ENCODE data around the gene KCNN3.
"Not testable (repeated sequence)": the region's sequence is repeated elsewhere in the genome, so short reads cannot be mapped to it uniquely, and the experiment has no call there.

KCNN3 gene

DNA sequence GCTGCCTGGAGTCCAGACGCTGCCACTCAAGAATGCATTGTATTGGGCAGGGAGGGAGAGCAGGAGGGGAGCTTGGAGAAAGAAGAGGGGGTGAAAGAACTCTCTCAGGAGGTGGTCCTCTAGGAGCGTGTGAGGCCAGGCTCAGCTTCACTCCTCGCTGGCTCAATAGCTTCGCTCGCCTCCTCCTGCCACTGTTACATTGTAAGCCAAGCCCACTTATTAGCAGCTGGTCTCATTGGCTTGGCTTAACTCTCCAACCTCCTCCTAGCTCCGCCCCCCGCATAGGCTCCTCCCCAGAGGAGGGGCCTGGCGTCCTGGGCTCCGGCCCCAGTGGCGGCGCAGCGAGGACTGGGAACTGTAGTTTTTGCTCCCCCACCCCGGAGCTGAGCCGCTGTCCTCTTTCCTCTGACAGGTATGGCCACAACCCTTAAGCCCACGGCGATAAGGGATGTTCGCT lies at the start of gene KCNN3:
Gene KCNN3, minus strand, starts transcription at position 167 of the 457 bp plus-strand sequence. CDS start 317 bp downstream, outside the sequence.
- no peak within 1 kb of the TSS for H3K27ac ChIP-seq (ENCODE audit: low read length)
- H3K27me3 ChIP-seq (ENCODE audit: control insufficient read depth, insufficient read depth, low read length), result peaks cover 35% of the 10 kb centered on the region
- peak within 1 kb of the TSS; percentile 44 for H3K9ac ChIP-seq (ENCODE audit: low read length)
- H3K36me3 ChIP-seq (ENCODE audit: control insufficient read depth, low read depth, low read length), result no peaks in the 10 kb centered on the region
- no peaks in the 10 kb centered on the region for H3K9me3 ChIP-seq (ENCODE audit: control insufficient read depth, low read depth, low read length)
- H3K4me3 ChIP-seq (ENCODE audit: low read length), result peak within 1 kb of the TSS; percentile 56
- H3K4me1 ChIP-seq (ENCODE audit: control insufficient read depth, low read depth, low read length), result peaks cover 47% of the 10 kb centered on the region

DNA sequence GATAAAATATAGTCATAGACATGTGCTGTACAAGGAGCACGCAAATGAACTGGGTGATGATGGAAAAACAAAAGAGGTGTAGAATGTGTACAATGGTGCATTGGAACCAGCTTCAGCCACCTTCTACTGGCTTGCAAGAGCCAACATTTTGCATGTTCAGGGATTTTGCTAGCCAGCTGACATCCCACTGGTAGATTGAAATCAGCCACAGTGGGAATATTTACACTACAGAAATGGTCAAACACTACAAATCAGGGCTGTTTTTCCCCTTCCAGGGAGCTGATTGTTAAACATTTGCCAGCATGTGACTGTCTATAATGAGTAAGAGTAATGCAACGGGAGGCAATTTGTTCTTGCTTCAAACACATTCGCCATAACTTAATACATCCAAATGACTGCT lies 43.2 kb upstream of the KCNN3 start:
- no peak overlapping the region for H3K4me3 ChIP-seq (ENCODE audit: low read length)
- H3K27me3 ChIP-seq (ENCODE audit: control insufficient read depth, insufficient read depth, low read length), result no peaks in the 10 kb centered on the region
- H3K9ac ChIP-seq (ENCODE audit: low read length), result no peak overlapping the region
- H3K27ac ChIP-seq (ENCODE audit: low read length), result no peak overlapping the region
- H3K9me3 ChIP-seq (ENCODE audit: control insufficient read depth, low read depth, low read length), result no peaks in the 10 kb centered on the region
- no peaks in the 10 kb centered on the region for H3K36me3 ChIP-seq (ENCODE audit: control insufficient read depth, low read depth, low read length)
- H3K4me1 ChIP-seq (ENCODE audit: control insufficient read depth, low read depth, low read length), result no peaks in the 10 kb centered on the region

DNA sequence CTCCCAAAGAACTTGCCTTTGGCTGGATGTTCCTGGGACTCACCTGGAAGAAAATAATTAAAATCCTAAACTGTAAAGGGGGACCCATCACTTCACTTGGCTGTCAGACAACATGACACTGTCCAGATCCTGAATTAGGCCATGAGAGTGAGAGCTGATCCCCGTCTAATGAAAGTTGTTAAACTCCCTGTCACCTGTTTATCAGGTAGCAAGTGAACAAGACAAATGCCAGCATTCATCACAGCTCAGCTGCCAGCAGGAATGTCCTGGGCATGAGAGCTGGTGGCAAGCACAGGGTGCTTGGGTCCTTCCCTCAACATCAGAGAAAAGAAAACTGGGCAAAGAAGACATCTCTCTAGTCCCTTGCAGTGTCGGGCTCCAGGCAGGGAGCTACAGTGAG lies 42.7 kb upstream of the KCNN3 start:
- H3K4me1 ChIP-seq (ENCODE audit: control insufficient read depth, low read depth, low read length), result no peaks in the 10 kb centered on the region
- H3K4me3 ChIP-seq (ENCODE audit: low read length), result no peak overlapping the region
- H3K9ac ChIP-seq (ENCODE audit: low read length), result no peak overlapping the region
- no peaks in the 10 kb centered on the region for H3K27me3 ChIP-seq (ENCODE audit: control insufficient read depth, insufficient read depth, low read length)
- no peaks in the 10 kb centered on the region for H3K9me3 ChIP-seq (ENCODE audit: control insufficient read depth, low read depth, low read length)
- H3K27ac ChIP-seq (ENCODE audit: low read length), result no peak overlapping the region
- no peaks in the 10 kb centered on the region for H3K36me3 ChIP-seq (ENCODE audit: control insufficient read depth, low read depth, low read length)

DNA sequence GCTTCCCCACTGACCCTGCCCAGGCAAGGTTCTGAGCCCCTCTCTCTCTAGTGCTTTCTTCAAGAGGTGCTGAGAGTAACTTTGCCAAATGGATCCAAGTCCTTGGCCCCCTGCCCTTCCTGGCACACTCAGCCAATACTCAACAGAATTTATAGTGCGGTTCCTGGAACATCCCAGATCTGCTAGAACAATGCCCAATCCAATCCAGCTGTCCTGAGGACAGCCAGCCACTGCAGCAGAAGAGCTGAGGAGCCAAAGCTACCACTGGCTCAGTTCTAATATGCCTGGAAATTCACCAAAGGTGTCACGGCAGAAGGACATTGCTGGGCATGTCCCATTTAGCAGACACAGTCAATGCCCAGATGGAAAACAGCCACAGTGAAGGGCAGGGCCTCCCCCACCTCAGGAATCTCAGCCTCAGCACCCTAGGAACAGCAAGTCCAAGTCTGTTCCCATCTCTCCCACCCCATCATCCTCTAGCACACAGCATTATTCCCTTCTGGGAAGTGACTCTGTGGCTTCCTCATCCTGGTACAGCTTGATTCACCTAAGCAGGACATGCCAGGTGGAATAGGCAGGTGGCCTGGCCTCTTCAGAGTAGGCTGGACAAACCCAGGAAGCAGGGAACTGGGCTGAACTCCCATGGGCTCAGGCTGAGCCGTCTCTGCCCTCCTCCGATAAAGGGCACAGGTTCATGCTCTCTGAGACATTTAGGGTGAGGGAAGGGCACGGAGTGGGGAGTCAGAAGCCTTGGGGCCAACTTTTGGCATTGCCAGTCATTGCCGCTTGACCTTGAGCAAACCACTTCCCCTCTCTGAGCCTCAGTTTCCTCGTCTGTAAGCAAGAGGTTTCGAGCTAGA lies 41.8 kb upstream of the KCNN3 start:
- no peaks in the 10 kb centered on the region for H3K27me3 ChIP-seq (ENCODE audit: control insufficient read depth, insufficient read depth, low read length)
- H3K36me3 ChIP-seq (ENCODE audit: control insufficient read depth, low read depth, low read length), result no peaks in the 10 kb centered on the region
- H3K4me3 ChIP-seq (ENCODE audit: low read length), result no peak overlapping the region
- no peaks in the 10 kb centered on the region for H3K9me3 ChIP-seq (ENCODE audit: control insufficient read depth, low read depth, low read length)
- H3K9ac ChIP-seq (ENCODE audit: low read length), result no peak overlapping the region
- no peaks in the 10 kb centered on the region for H3K4me1 ChIP-seq (ENCODE audit: control insufficient read depth, low read depth, low read length)
- H3K27ac ChIP-seq (ENCODE audit: low read length), result no peak overlapping the region

DNA sequence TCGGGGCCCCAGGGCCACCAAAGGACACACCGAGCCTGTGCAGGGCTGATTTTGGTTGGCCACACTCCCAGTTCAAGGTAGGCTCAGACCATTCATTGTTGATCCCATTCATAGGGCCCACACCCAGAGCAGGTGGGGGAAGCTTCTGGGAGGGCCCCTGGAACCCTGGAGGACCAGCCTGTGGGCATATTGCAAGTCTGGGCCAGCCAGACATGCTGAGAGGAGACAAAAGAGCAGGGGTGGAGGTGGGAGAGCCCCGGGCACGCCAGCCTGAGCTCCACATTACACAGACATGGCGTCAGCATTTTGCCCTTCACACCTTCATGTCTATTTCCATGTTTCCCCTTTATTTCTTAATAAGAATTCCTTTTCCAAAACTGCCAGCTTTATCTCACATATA lies 40.8 kb upstream of the KCNN3 start:
- H3K9me3 ChIP-seq (ENCODE audit: control insufficient read depth, low read depth, low read length), result no peaks in the 10 kb centered on the region
- no peaks in the 10 kb centered on the region for H3K4me1 ChIP-seq (ENCODE audit: control insufficient read depth, low read depth, low read length)
- no peaks in the 10 kb centered on the region for H3K27me3 ChIP-seq (ENCODE audit: control insufficient read depth, insufficient read depth, low read length)
- no peaks in the 10 kb centered on the region for H3K36me3 ChIP-seq (ENCODE audit: control insufficient read depth, low read depth, low read length)
- no peak overlapping the region for H3K4me3 ChIP-seq (ENCODE audit: low read length)
- no peak overlapping the region for H3K27ac ChIP-seq (ENCODE audit: low read length)
- no peak overlapping the region for H3K9ac ChIP-seq (ENCODE audit: low read length)

DNA sequence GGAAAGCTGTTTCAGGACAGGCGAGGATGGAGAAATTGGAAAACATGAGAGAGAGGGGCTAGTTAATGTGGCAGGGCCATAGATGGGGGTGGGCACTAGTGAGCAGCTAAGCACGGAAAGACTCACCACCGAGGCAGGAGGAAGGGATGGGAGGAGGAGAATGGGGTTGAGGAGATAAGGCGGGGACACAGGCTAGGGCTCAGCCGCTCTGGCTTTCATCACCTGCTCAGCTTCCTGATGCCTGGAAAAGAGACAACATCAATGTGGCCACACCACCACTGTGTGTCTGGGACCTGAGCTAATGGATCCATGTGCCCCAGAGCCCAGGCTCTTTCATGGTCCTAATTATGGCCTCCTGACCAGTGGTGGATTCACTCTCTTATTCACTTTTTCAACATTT lies 38.9 kb upstream of the KCNN3 start:
- no peak overlapping the region for H3K27ac ChIP-seq (ENCODE audit: low read length)
- H3K4me3 ChIP-seq (ENCODE audit: low read length), result no peak overlapping the region

DNA sequence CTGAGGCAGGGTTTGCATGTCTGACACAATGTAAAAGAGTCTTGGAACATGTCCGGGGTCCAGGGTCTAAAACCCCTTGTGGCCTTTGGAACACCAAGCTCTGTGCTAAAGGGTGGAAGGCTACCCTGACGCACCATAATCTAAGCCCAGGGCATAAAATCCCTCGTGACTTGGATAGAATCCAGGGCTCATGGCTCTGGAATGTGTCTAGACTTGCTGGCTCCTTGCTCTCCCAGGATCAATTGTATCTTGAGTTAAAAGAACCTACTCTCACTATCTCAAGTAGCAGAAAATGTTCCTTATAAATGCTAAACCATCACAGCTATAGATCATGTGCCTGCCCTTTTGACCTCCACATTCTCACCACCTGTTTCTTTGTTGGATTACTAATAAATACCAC lies 38.0 kb upstream of the KCNN3 start:
- H3K9ac ChIP-seq (ENCODE audit: low read length); H3K4me1 ChIP-seq (ENCODE audit: control insufficient read depth, low read depth, low read length); H3K27me3 ChIP-seq (ENCODE audit: control insufficient read depth, insufficient read depth, low read length); H3K9me3 ChIP-seq (ENCODE audit: control insufficient read depth, low read depth, low read length); H3K27ac ChIP-seq (ENCODE audit: low read length); H3K36me3 ChIP-seq (ENCODE audit: control insufficient read depth, low read depth, low read length); H3K4me3 ChIP-seq (ENCODE audit: low read length): not testable (repeated sequence)

More for the DNA sequence above, 38.9 kb upstream of the KCNN3 start:
- Histone ChIP-seq H3K4me1 (ENCODE audit: control insufficient read depth, low read depth, low read length) (no peaks in the 10 kb centered on the region), H3K27me3 (ENCODE audit: control insufficient read depth, insufficient read depth, low read length) (no peaks in the 10 kb centered on the region), H3K9me3 (ENCODE audit: control insufficient read depth, low read depth, low read length) (no peaks in the 10 kb centered on the region), H3K36me3 (ENCODE audit: control insufficient read depth, low read depth, low read length) (no peaks in the 10 kb centered on the region), H3K9ac (ENCODE audit: low read length) (no peak overlapping the region)

DNA sequence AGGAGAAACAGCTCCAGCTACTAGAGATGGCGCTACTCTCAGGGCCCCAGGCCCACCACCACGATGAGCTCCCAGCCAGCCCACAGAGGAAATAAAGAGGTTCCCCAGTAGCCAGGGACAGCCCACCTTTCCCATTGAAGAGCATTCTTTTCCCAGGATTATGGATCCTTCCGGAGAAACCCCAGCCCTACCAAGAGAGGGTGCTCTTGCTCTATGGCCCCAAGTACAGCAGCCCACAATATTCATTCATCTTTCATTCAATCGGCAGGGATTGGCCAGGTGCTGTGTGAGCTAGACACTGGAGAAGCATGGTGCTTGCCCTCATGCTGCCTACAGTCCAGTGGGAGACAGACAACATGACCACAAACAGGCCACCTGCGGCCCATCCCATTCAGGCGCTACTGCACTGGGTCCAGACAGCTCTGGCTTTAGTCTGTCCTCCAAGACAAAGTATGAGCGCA lies 36.6 kb upstream of the KCNN3 start:
- no peaks in the 10 kb centered on the region for H3K27me3 ChIP-seq (ENCODE audit: control insufficient read depth, insufficient read depth, low read length)
- H3K4me3 ChIP-seq (ENCODE audit: low read length), result no peak overlapping the region
- no peak overlapping the region for H3K27ac ChIP-seq (ENCODE audit: low read length)
- H3K36me3 ChIP-seq (ENCODE audit: control insufficient read depth, low read depth, low read length), result no peaks in the 10 kb centered on the region
- no peaks in the 10 kb centered on the region for H3K4me1 ChIP-seq (ENCODE audit: control insufficient read depth, low read depth, low read length)
- H3K9me3 ChIP-seq (ENCODE audit: control insufficient read depth, low read depth, low read length), result no peaks in the 10 kb centered on the region
- no peak overlapping the region for H3K9ac ChIP-seq (ENCODE audit: low read length)

DNA sequence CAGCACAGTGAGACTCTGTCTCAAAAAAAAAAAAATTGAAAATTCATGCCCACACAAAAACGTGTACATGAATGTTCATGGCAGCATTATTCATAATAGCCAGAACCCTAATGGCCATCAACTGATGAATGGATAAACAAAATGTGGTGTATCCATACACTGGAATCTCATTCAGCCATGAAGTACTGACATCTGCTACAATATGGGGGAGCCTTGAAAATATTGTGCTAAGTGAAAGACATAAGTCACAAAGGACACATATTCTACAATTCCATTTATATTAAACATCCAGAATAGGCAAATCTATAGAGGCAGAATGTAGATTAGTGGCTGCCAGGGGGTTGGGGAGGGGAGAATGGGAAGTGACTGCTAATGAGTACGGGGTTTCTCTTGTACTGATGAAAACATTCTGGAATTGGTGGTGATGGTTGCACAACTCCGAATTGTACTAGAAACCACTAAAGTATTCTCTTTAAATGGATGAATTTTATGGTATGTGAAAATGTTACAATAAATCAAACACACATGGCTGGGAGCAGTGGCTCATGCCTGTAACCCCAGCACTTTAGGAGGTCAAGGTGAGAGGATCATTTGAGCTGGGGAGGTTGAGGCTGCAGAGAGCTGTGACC lies 33.0 kb upstream of the KCNN3 start:
- no peaks in the 10 kb centered on the region for H3K4me1 ChIP-seq (ENCODE audit: control insufficient read depth, low read depth, low read length)
- H3K9ac ChIP-seq (ENCODE audit: low read length), result no peak overlapping the region
- no peaks in the 10 kb centered on the region for H3K9me3 ChIP-seq (ENCODE audit: control insufficient read depth, low read depth, low read length)
- H3K27me3 ChIP-seq (ENCODE audit: control insufficient read depth, insufficient read depth, low read length), result no peaks in the 10 kb centered on the region
- no peak overlapping the region for H3K27ac ChIP-seq (ENCODE audit: low read length)
- no peak overlapping the region for H3K4me3 ChIP-seq (ENCODE audit: low read length)
- H3K36me3 ChIP-seq (ENCODE audit: control insufficient read depth, low read depth, low read length), result no peaks in the 10 kb centered on the region

DNA sequence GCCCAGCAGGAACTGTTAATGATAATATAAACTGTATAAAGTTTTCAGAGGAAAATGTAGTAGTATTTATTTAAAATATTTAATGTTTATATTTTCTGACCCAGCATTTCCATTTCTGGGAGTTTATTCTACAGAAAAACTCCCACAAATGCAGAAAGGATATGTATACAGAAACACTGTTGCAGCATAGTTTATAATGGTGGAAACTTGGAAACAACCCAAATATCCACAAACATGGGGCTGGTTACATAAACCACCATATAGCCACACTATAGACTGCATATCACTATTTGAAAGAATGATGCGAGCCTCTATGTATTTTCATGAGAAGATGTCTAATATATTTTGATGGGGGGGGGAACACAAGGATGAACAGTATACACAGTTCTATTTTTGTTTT lies 31.5 kb upstream of the KCNN3 start:
- H3K9me3 ChIP-seq (ENCODE audit: control insufficient read depth, low read depth, low read length), result no peaks in the 10 kb centered on the region
- no peak overlapping the region for H3K4me3 ChIP-seq (ENCODE audit: low read length)
- no peaks in the 10 kb centered on the region for H3K27me3 ChIP-seq (ENCODE audit: control insufficient read depth, insufficient read depth, low read length)
- H3K9ac ChIP-seq (ENCODE audit: low read length), result no peak overlapping the region
- no peaks in the 10 kb centered on the region for H3K36me3 ChIP-seq (ENCODE audit: control insufficient read depth, low read depth, low read length)
- H3K4me1 ChIP-seq (ENCODE audit: control insufficient read depth, low read depth, low read length), result no peaks in the 10 kb centered on the region
- no peak overlapping the region for H3K27ac ChIP-seq (ENCODE audit: low read length)

DNA sequence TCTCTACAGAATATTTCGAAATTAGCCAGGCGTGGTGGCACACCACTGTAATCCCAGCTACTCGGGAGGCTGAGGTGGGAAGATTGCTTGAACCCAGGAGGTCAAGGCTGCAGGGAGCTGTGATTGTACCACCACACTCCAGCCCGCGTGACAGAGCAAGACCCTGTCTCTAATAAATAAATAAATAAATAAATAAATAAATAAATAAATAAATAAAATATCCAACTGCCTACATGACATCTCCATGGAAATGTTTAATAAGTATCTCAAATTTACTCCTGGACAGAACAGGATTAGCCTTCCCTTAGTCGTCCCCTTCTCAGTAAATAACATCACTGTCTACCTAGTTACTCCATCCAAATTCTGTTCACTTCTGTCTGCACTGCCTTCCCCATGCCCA lies 29.0 kb upstream of the KCNN3 start:
- H3K9me3 ChIP-seq (ENCODE audit: control insufficient read depth, low read depth, low read length), result no peaks in the 10 kb centered on the region

More for the DNA sequence above, 29.0 kb upstream of the KCNN3 start:
- H3K27me3 ChIP-seq (ENCODE audit: control insufficient read depth, insufficient read depth, low read length), result no peaks in the 10 kb centered on the region
- no peak overlapping the region for H3K4me3 ChIP-seq (ENCODE audit: low read length)
- no peaks in the 10 kb centered on the region for H3K36me3 ChIP-seq (ENCODE audit: control insufficient read depth, low read depth, low read length)
- H3K9ac ChIP-seq (ENCODE audit: low read length), result no peak overlapping the region
- H3K27ac ChIP-seq (ENCODE audit: low read length), result no peak overlapping the region
- no peaks in the 10 kb centered on the region for H3K4me1 ChIP-seq (ENCODE audit: control insufficient read depth, low read depth, low read length)
